HepG2 (cell line): ENCODE data around the gene NOTUM. TPM values are rescaled to one million over a fixed set of nuclear protein-coding genes. Genes with fewer than 3 reads are reported as not detected.

Experiments
- ATF6 ChIP-seq: sonication (generic); formaldehyde crosslinking; conservative IDR thresholded peaks from 2 replicates; pipeline ENCODE4 v1.4.0; 2020; ENCODE audit warnings: missing genetic modification reagents
- BCL6 ChIP-seq: IDR thresholded peaks from 2 replicates; pipeline ENCODE4 v1.6.1; 2016; ENCODE audit warnings: missing genetic modification reagents, missing compliant biosample characterization
- HDAC1 ChIP-seq: sonication (generic); formaldehyde crosslinking; IDR thresholded peaks from 2 replicates; pipeline ENCODE4 v1.5.1; 2020; ENCODE audit warnings: mild to moderate bottlenecking, missing genetic modification reagents
- MTERF4 ChIP-seq: sonication (generic); formaldehyde crosslinking; IDR thresholded peaks from 2 replicates; pipeline ENCODE4 v1.8.0; 2023; ENCODE audit warnings: mild to moderate bottlenecking, missing genetic modification reagents
- PLRG1 ChIP-seq: fragments of 450-650 bp; conservative IDR thresholded peaks from 2 replicates; pipeline ENCODE4 v1.6.1; 2016
- POLR2G ChIP-seq: fragments of 200-400 bp; formaldehyde crosslinking; IDR thresholded peaks from 2 replicates; pipeline ENCODE4 v1.6.1; 2018; ENCODE audit warnings: mild to moderate bottlenecking, low read depth, low read length, moderate library complexity
- PRMT3 ChIP-seq: sonication (generic); formaldehyde crosslinking; IDR thresholded peaks from 2 replicates; pipeline ENCODE4 v1.8.1; 2022; ENCODE audit warnings: low read depth, mild to moderate bottlenecking, moderate library complexity, missing genetic modification reagents, borderline replicate concordance
- SMYD3 ChIP-seq: sonication (generic); formaldehyde crosslinking; IDR thresholded peaks from 2 replicates; pipeline ENCODE4 v1.8.1; 2023; ENCODE audit warnings: mild to moderate bottlenecking, missing genetic modification reagents
- ZBTB38 ChIP-seq: sonication (generic); formaldehyde crosslinking; IDR thresholded peaks from 2 replicates; pipeline ENCODE4 v1.5.1; 2020; ENCODE audit warnings: mild to moderate bottlenecking, missing genetic modification reagents
- ZNF18 ChIP-seq: sonication (generic); formaldehyde crosslinking; IDR thresholded peaks from 2 replicates; pipeline ENCODE4 v1.8.0; 2022; ENCODE audit warnings: mild to moderate bottlenecking, missing genetic modification reagents; ENCODE audit not compliant: insufficient replicate concordance
- ZNF317 ChIP-seq: sonication (generic); formaldehyde crosslinking; IDR thresholded peaks from 2 replicates; pipeline ENCODE4 v1.5.0; 2020; ENCODE audit warnings: mild to moderate bottlenecking, missing genetic modification reagents
- ZNF550 ChIP-seq: sonication (generic); formaldehyde crosslinking; IDR thresholded peaks from 2 replicates; pipeline ENCODE4 v1.4.0; 2020; ENCODE audit warnings: mild to moderate bottlenecking, missing genetic modification reagents, borderline replicate concordance
- ZNF660 ChIP-seq: sonication (generic); formaldehyde crosslinking; IDR thresholded peaks from 2 replicates; pipeline ENCODE4 v1.5.1; 2020; ENCODE audit warnings: mild to moderate bottlenecking, low read depth, missing genetic modification reagents, borderline replicate concordance
- ZNF780A ChIP-seq: sonication (generic); formaldehyde crosslinking; IDR thresholded peaks from 2 replicates; pipeline ENCODE4 v1.8.0; 2022; ENCODE audit warnings: mild to moderate bottlenecking, missing genetic modification reagents, moderate library complexity
- ZSCAN9 ChIP-seq: IDR thresholded peaks from 2 replicates; pipeline ENCODE4 v1.6.1; 2016; ENCODE audit warnings: borderline replicate concordance
- polyA plus RNA-seq, 8 experiments: library from polyadenylated mRNA; depleted of rRNA in 3 of 8; stranded (reverse) in 7 of 8; unstranded in 1 of 8; fragments of >200 nt; fragmentation: Illumina TruSeq in 4 of 8; extraction: Trizol in 4 of 8; gene quantifications; 2 replicates each; pipeline versions ENCODE4 v1.2.1 to v1.2.3, GENCODE V29; 2011 to 2016; ENCODE audit warnings: low read depth in 4 of 8, missing spikeins in 1 of 8, mixed read lengths in 1 of 8; ENCODE audit not compliant: insufficient read depth in 1 of 8
- total RNA-seq, 5 experiments: library from RNA; depleted of rRNA; stranded (reverse); fragments of >200 nt; fragmentation: Illumina TruSeq; extraction: Trizol; gene quantifications; 2 replicates each; pipeline ENCODE4 v1.2.3, GENCODE V29; 2016; ENCODE audit warnings: low read depth in 1 of 5
- TF ChIP-seq, protein P1 (sequence below): sonication (generic); formaldehyde crosslinking; IDR thresholded peaks from 2 replicates; pipeline ENCODE4 v1.5.0; 2020; ENCODE audit warnings: missing genetic modification reagents
- TF ChIP-seq, protein P2 (sequence below): sonication (generic); formaldehyde crosslinking; conservative IDR thresholded peaks from 2 replicates; pipeline ENCODE4 v1.4.0; 2020; ENCODE audit warnings: mild to moderate bottlenecking, missing genetic modification reagents, moderate library complexity

The NOTUM gene
- total and polyA plus RNA-seq, 2 of the 13 experiments (the other 11 are each of a cell fraction or from before 2014, with no cell fraction given): 150 to 160 TPM

GRCh38 chr17:81995463-81996231 lies 34.7 kb upstream of the NOTUM start (continued):
- 0 out of 2 replicates have a peak, but pooled peaks have one; percentile 58 for TF ChIP-seq ATF6 (CRISPR knock-in tag)
- TF ChIP-seq, protein P1, sequence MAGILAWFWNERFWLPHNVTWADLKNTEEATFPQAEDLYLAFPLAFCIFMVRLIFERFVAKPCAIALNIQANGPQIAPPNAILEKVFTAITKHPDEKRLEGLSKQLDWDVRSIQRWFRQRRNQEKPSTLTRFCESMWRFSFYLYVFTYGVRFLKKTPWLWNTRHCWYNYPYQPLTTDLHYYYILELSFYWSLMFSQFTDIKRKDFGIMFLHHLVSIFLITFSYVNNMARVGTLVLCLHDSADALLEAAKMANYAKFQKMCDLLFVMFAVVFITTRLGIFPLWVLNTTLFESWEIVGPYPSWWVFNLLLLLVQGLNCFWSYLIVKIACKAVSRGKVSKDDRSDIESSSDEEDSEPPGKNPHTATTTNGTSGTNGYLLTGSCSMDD (CRISPR knock-in tag): no peak
- TF ChIP-seq POLR2G: peak; percentile 34
- TF ChIP-seq SMYD3 (CRISPR knock-in tag): no peak; the same call in 1 of the 2 replicates
- no peak for TF ChIP-seq ZNF780A (CRISPR knock-in tag)
- TF ChIP-seq ZNF550 (CRISPR knock-in tag): peak; percentile 19
- no peak for TF ChIP-seq ZNF317 (CRISPR knock-in tag)
- peak; percentile 36; the same call in 1 of the 2 replicates for TF ChIP-seq ZBTB38 (CRISPR knock-in tag)
- no peak; the same call in 1 of the 2 replicates for TF ChIP-seq PRMT3 (CRISPR knock-in tag)
- TF ChIP-seq, protein P2, sequence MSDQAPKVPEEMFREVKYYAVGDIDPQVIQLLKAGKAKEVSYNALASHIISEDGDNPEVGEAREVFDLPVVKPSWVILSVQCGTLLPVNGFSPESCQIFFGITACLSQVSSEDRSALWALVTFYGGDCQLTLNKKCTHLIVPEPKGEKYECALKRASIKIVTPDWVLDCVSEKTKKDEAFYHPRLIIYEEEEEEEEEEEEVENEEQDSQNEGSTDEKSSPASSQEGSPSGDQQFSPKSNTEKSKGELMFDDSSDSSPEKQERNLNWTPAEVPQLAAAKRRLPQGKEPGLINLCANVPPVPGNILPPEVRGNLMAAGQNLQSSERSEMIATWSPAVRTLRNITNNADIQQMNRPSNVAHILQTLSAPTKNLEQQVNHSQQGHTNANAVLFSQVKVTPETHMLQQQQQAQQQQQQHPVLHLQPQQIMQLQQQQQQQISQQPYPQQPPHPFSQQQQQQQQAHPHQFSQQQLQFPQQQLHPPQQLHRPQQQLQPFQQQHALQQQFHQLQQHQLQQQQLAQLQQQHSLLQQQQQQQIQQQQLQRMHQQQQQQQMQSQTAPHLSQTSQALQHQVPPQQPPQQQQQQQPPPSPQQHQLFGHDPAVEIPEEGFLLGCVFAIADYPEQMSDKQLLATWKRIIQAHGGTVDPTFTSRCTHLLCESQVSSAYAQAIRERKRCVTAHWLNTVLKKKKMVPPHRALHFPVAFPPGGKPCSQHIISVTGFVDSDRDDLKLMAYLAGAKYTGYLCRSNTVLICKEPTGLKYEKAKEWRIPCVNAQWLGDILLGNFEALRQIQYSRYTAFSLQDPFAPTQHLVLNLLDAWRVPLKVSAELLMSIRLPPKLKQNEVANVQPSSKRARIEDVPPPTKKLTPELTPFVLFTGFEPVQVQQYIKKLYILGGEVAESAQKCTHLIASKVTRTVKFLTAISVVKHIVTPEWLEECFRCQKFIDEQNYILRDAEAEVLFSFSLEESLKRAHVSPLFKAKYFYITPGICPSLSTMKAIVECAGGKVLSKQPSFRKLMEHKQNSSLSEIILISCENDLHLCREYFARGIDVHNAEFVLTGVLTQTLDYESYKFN (CRISPR knock-in tag): no peak
- TF ChIP-seq PLRG1: no peak
- no peak; the same call in 1 of the 2 replicates for TF ChIP-seq HDAC1 (CRISPR knock-in tag)
- TF ChIP-seq MTERF4 (CRISPR knock-in tag): 0 out of 2 replicates have a peak, but pooled peaks have one; percentile 51
- TF ChIP-seq BCL6 (CRISPR knock-in tag): no peak
- TF ChIP-seq ZNF660 (CRISPR knock-in tag): no peak
- TF ChIP-seq ZSCAN9: peak; percentile 59; the same call in 1 of the 2 replicates
- peak; percentile 23 for TF ChIP-seq ZNF18 (CRISPR knock-in tag)
